GM12891 (cell line): ENCODE results near the gene PARD3.

Source experiments
- POLR2A ChIP-seq: IDR thresholded peaks from 2 replicates; pipeline ENCODE4 v1.6.1; 2011; ENCODE audit warnings: low read depth, low read length, control low read depth
- POLR2AphosphoS5 ChIP-seq: IDR thresholded peaks from 2 replicates; pipeline ENCODE4 v1.6.1; 2011; ENCODE audit warnings: low read depth, low read length, control low read depth
- SPI1 ChIP-seq: IDR thresholded peaks from 2 replicates; pipeline ENCODE4 v1.6.1; 2011; ENCODE audit warnings: low read depth, low read length, control low read depth

DNA sequence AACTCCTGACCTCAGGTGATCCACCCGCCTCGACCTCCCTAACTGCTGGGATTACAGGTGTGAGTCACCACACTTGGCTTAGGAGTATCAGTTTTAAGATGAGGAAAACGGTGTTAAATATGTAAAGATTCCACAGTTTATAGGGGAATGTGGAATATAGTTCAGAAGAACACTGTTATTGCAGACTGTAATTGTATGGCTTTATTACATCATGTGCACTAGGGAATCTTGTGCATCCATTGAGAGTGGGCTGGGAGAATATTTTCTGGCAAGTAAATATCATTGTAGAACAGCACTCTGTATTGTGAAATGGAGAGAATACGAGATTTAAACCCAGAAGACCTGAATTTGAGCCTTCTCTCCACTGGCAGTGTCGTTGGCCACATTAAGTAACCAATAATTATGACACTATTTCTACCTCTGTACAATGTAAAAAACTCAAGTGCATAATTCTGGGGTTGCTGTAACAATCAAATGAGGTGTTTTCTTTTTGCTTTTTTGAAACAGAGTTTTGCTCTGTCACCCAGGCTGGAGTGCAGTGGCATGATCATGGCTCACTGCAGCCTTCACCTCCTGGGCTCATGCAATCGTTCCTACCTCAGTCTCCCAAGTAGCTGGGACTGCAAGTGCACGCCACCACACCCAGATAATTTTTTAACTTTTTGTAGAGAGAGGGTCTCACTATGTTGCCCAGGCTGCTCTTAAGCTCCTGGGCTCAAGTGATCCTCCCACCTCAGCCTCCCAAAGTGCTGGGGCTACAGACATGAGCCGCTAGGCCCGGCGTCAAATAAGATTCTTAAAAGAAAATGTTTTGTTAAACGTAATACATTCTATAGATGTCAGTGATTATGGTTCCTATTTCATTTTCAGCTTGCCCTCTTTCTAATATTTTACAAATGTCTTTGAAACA, 12.0 kb upstream of the PARD3 start:
- no peak for TF ChIP-seq POLR2AphosphoS5
- TF ChIP-seq POLR2A: no peak
- TF ChIP-seq SPI1: no peak
